GM23248 (cell line): ENCODE data around the gene OXSR1. TPM values are rescaled to one million over a fixed set of nuclear protein-coding genes. Genes with fewer than 3 reads are reported as not detected.

Experiments used
- DNase-seq: peaks from one replicate; pipeline ENCODE4 v3.0.0-alpha.2; 2015
- H2AFZ ChIP-seq: fragments of 200-600 bp; sonication (generic); 2 replicates; pipeline ENCODE4 v1.6.1; 2016; ENCODE audit warnings: antibody characterized with exemption
- H3F3A ChIP-seq: fragments of 200-600 bp; sonication (generic); 2 replicates; pipeline ENCODE4 v1.6.1; 2016; ENCODE audit warnings: mild to moderate bottlenecking, antibody characterized with exemption, mixed run types; ENCODE audit not compliant: insufficient read depth
- H3K27ac ChIP-seq: fragments of 200-600 bp; sonication (generic); 2 replicates; pipeline ENCODE4 v1.5.1; 2016; ENCODE audit warnings: mild to moderate bottlenecking
- H3K27me3 ChIP-seq: fragments of 200-600 bp; sonication (generic); replicated peaks from 2 replicates; pipeline ENCODE4 v1.6.1; 2016; ENCODE audit warnings: mild to moderate bottlenecking; ENCODE audit not compliant: insufficient read depth
- H3K36me3 ChIP-seq: fragments of 200-600 bp; sonication (generic); 2 replicates; pipeline ENCODE4 v1.6.1; 2016; ENCODE audit warnings: low read depth, mild to moderate bottlenecking
- H3K4me1 ChIP-seq: fragments of 200-600 bp; sonication (generic); 2 replicates; pipeline ENCODE4 v1.6.1; 2016; ENCODE audit warnings: mild to moderate bottlenecking; ENCODE audit not compliant: insufficient read depth
- H3K4me2 ChIP-seq: fragments of 200-600 bp; sonication (generic); one replicate; pipeline ENCODE4 v1.6.1; 2016; ENCODE audit warnings: mild to moderate bottlenecking; ENCODE audit not compliant: unreplicated experiment
- H3K4me3 ChIP-seq: fragments of 200-600 bp; sonication (generic); 2 replicates; pipeline ENCODE4 v1.5.1; 2016; ENCODE audit warnings: mild to moderate bottlenecking
- H3K79me2 ChIP-seq: fragments of 200-600 bp; sonication (generic); 2 replicates; pipeline ENCODE4 v1.6.1; 2016; ENCODE audit warnings: mild to moderate bottlenecking; ENCODE audit not compliant: insufficient read depth
- H3K9ac ChIP-seq: fragments of 200-600 bp; sonication (generic); 2 replicates; pipeline ENCODE4 v1.6.1; 2016; ENCODE audit warnings: mild to moderate bottlenecking
- H3K9me2 ChIP-seq: fragments of 200-600 bp; sonication (generic); 2 replicates; pipeline ENCODE4 v1.6.1; 2016; ENCODE audit warnings: mixed run types, mild to moderate bottlenecking, moderate library complexity; ENCODE audit not compliant: insufficient read depth
- H3K9me3 ChIP-seq: fragments of 200-600 bp; sonication (generic); one replicate; pipeline ENCODE4 v1.6.1; 2017; ENCODE audit warnings: low read depth
- H4K20me1 ChIP-seq: fragments of 200-600 bp; sonication (generic); 2 replicates; pipeline ENCODE4 v1.6.0; 2016; ENCODE audit not compliant: insufficient read depth
- EZH2 ChIP-seq: fragments of 200-600 bp; sonication (generic); IDR thresholded peaks from 2 replicates; pipeline ENCODE4 v1.6.1; 2018; ENCODE audit warnings: antibody characterized with exemption, mild to moderate bottlenecking; ENCODE audit not compliant: insufficient read depth, poor library complexity, severe bottlenecking
- EZH2phosphoT487 ChIP-seq: fragments of 200-600 bp; sonication (generic); IDR thresholded peaks from 2 replicates; pipeline ENCODE4 v1.6.1; 2018; ENCODE audit warnings: antibody characterized with exemption, moderate library complexity, mild to moderate bottlenecking, low read depth; ENCODE audit not compliant: insufficient read depth
- WGBS, 2 experiments: methylation state at CpG; one replicate each; pipeline ENCODE4 v1.1.6; 2015 to 2017; ENCODE audit warnings: low lambda C conversion rate in 2 of 2, low coverage in 1 of 2; ENCODE audit errors: missing lambda C conversion rate in 2 of 2; 5-methylcytosine and 5-hydroxymethylcytosine counted together
- in situ Hi-C: fragments of 300-500 bp; cut with MboI; formaldehyde crosslinking; loops from 2 replicates; pipeline ENCODE4 v1.15.0; 2020
- polyA plus RNA-seq: library from polyadenylated mRNA; unstranded; fragments of >200 nt; fragmentation: Nextera tagmentation; extraction: Ambion mirVana; gene quantifications from 2 replicates; pipeline ENCODE4 v1.2.1, GENCODE V29; 2016
- total RNA-seq: library from RNA; depleted of rRNA; stranded (reverse); fragments of >200 nt; shearing (Covaris generic); gene quantifications from 2 replicates; pipeline ENCODE4 v1.2.3, GENCODE V29; 2014

OXSR1 gene
- total and polyA plus RNA-seq, 2 experiments from 2014 or later, result 17.1 to 29.5 TPM

- peaks cover 21% of the 10 kb centered on the region for H3K4me1 ChIP-seq
- no peak overlapping the region for H2AFZ ChIP-seq
- H3K27ac ChIP-seq, result peak overlapping the region; percentile 75
- 30 to 32% methylated on average over 2 of the region's 2 CpGs for WGBS, 2 experiments
- 0 out of 2 replicates have a peak overlapping the region, but pooled peaks have one; percentile 5 for H3K4me3 ChIP-seq
- TF ChIP-seq EZH2, result no peak
- TF ChIP-seq EZH2phosphoT487, result no peak
- no peaks in the 10 kb centered on the region for H3K79me2 ChIP-seq
- peak overlapping the region; percentile 46 for H3K4me2 ChIP-seq
- no peaks in the 10 kb centered on the region for H4K20me1 ChIP-seq
- H3K27me3 ChIP-seq, result no peaks in the 10 kb centered on the region
- peak; percentile 96 for DNase-seq
- no peaks in the 10 kb centered on the region for H3K36me3 ChIP-seq
- in situ Hi-C loops, result no loop called here
- peak overlapping the region; percentile 31 for H3K9ac ChIP-seq
- peaks cover 30% of the 10 kb centered on the region for H3F3A ChIP-seq
- no peaks in the 10 kb centered on the region for H3K9me2 ChIP-seq
- H3K9me3 ChIP-seq, result no peaks in the 10 kb centered on the region
Observed at GRCh38 chr3:38154033-38154494, 11.3 kb upstream of the OXSR1 start.

- no peaks in the 10 kb centered on the region for H3K79me2 ChIP-seq
- 0 out of 2 replicates have a peak overlapping the region, but pooled peaks have one; percentile 5 for H3K4me3 ChIP-seq
- peak overlapping the region; percentile 46 for H3K4me2 ChIP-seq
- H4K20me1 ChIP-seq, result no peaks in the 10 kb centered on the region
- no peaks in the 10 kb centered on the region for H3K9me3 ChIP-seq
- 53 to 74% methylated on average over 2 of the region's 2 CpGs for WGBS, 2 experiments
- H3K9ac ChIP-seq, result peak overlapping the region; percentile 31
- DNase-seq, result no peak
- H3F3A ChIP-seq, result peaks cover 30% of the 10 kb centered on the region
- no peaks in the 10 kb centered on the region for H3K9me2 ChIP-seq
- H3K27ac ChIP-seq, result peak overlapping the region; percentile 75
- no peaks in the 10 kb centered on the region for H3K36me3 ChIP-seq
- no peak overlapping the region for H2AFZ ChIP-seq
- no peaks in the 10 kb centered on the region for H3K27me3 ChIP-seq
- in situ Hi-C loops, result no loop called here
- TF ChIP-seq EZH2phosphoT487 (no peak), EZH2 (no peak)
- peaks cover 21% of the 10 kb centered on the region for H3K4me1 ChIP-seq
Observed at GRCh38 chr3:38154625-38155255, 10.6 kb upstream of the OXSR1 start.

GRCh38 chr3:38155825-38156224 lies 9.5 kb upstream of the OXSR1 start:
- H3K27ac ChIP-seq, result no peak overlapping the region
- no peak overlapping the region for H3K4me3 ChIP-seq
- TF ChIP-seq EZH2 (no peak), EZH2phosphoT487 (no peak)
- no peak overlapping the region for H3K9ac ChIP-seq
- no peak overlapping the region for H3K4me2 ChIP-seq
- H3K36me3 ChIP-seq, result no peaks in the 10 kb centered on the region
- in situ Hi-C loops, result no loop called here
- H3K79me2 ChIP-seq, result no peaks in the 10 kb centered on the region
- H2AFZ ChIP-seq, result no peak overlapping the region
- H3K9me3 ChIP-seq, result no peaks in the 10 kb centered on the region
- no peak for DNase-seq
- H3K9me2 ChIP-seq, result no peaks in the 10 kb centered on the region
- no peaks in the 10 kb centered on the region for H4K20me1 ChIP-seq
- 91 to 92% methylated on average over 2 of the region's 2 CpGs for WGBS, 2 experiments
- H3K4me1 ChIP-seq, result peaks cover 21% of the 10 kb centered on the region
- no peaks in the 10 kb centered on the region for H3K27me3 ChIP-seq
- H3F3A ChIP-seq, result peaks cover 29% of the 10 kb centered on the region

DNA sequence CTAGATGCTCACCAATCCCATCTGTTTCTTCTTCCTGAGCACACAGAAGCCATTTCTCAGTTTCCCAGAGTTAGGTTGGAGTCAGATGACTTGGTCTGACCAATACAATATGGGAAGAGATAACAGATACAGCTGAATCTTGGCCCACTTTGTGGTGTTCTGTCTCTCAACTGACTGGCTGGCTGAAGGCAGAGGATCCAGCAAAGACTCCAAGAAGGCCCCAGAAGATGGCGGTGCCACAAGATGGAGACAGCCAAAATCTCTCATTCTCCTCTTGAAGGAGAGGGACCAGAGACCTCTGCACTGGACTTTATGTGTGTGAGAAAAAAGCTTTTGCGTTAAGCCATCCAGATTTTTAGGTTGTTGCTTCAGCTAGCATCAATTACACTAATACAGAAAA lies 8.2 kb upstream of the OXSR1 start:
- Histone ChIP-seq H3F3A (peaks cover 20% of the 10 kb centered on the region), H3K27ac (no peak overlapping the region), H2AFZ (no peak overlapping the region), H3K9me3 (no peaks in the 10 kb centered on the region), H3K9me2 (no peaks in the 10 kb centered on the region), H3K4me3 (no peak overlapping the region), H3K4me1 (peaks cover 13% of the 10 kb centered on the region), H3K36me3 (no peaks in the 10 kb centered on the region), H3K4me2 (no peak overlapping the region), H3K9ac (no peak overlapping the region), H3K27me3 (no peaks in the 10 kb centered on the region), H4K20me1 (no peaks in the 10 kb centered on the region), H3K79me2 (no peaks in the 10 kb centered on the region)
- DNase-seq, result no peak
- WGBS, 2 experiments, result 91 to 93% methylated on average over 2 of the region's 2 CpGs
- no peak for TF ChIP-seq EZH2phosphoT487
- TF ChIP-seq EZH2, result no peak
- in situ Hi-C loops, result no loop called here
